Nephron (organoid): ENCODE results near the gene LGR4.

Source experiments
- H3K27ac Mint-ChIP-seq, 3 experiments: 2 replicates each; pipeline ENCODE4 v1.8.0; 2020; ENCODE audit warnings: mixed read lengths in 3 of 3, mild to moderate bottlenecking in 2 of 3, moderate library complexity in 1 of 3
- H3K27me3 Mint-ChIP-seq: 2 replicates; pipeline ENCODE4 v1.8.0; 2021; ENCODE audit warnings: low read depth, mild to moderate bottlenecking, moderate library complexity, mixed read lengths
- H3K36me3 Mint-ChIP-seq: 2 replicates; pipeline ENCODE4 v1.8.0; 2020; ENCODE audit warnings: low read depth, mixed read lengths
- H3K4me1 Mint-ChIP-seq: 2 replicates; pipeline ENCODE4 v1.8.0; 2020; ENCODE audit warnings: mixed read lengths
- H3K4me3 Mint-ChIP-seq, 3 experiments: 2 replicates each; pipeline ENCODE4 v1.8.0; 2020; ENCODE audit warnings: mild to moderate bottlenecking in 3 of 3, mixed read lengths in 3 of 3, moderate library complexity in 2 of 3
- H3K9me3 Mint-ChIP-seq: 2 replicates; pipeline ENCODE4 v1.8.0; 2020; ENCODE audit warnings: mixed read lengths
- TF ChIP-seq, protein P1 (sequence below), 3 experiments: fragments of 200-600 bp; sonication (generic); IDR thresholded peaks; one replicate each; pipeline ENCODE4 v1.5.0; 2021; ENCODE audit warnings: antibody characterized with exemption in 3 of 3; ENCODE audit not compliant: unreplicated experiment in 3 of 3

Gene LGR4

DNA sequence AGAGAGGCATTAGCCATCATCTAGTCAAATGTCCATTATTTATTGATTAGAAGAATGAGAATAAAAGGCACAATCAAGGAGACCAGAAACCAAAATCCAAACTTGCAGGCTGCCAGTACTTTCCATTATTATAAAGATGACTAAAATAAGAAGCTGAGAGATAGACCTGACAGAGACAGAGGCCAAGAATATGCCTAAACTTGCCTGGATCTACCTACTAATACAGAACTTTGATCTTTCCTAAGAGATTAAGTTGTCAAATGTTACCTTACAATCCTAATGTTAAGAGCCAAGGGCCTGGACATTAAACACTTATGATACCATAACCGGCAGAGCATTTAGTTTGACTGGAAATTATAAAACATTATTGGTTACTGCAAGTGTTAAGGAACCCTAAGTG lies 6.2 kb downstream of the LGR4 start:
- Mint-ChIP-seq H3K27ac (peak overlapping the region; percentile 78 to 90 (median 80)), H3K27me3 (no peaks in the 10 kb centered on the region), H3K36me3 (peaks cover 3% of the 10 kb centered on the region), H3K9me3 (no peaks in the 10 kb centered on the region), H3K4me1 (peaks cover 73% of the 10 kb centered on the region), H3K4me3 (peak overlapping the region in 1 of 3 experiments; percentile 18)
- TF ChIP-seq, protein P1, sequence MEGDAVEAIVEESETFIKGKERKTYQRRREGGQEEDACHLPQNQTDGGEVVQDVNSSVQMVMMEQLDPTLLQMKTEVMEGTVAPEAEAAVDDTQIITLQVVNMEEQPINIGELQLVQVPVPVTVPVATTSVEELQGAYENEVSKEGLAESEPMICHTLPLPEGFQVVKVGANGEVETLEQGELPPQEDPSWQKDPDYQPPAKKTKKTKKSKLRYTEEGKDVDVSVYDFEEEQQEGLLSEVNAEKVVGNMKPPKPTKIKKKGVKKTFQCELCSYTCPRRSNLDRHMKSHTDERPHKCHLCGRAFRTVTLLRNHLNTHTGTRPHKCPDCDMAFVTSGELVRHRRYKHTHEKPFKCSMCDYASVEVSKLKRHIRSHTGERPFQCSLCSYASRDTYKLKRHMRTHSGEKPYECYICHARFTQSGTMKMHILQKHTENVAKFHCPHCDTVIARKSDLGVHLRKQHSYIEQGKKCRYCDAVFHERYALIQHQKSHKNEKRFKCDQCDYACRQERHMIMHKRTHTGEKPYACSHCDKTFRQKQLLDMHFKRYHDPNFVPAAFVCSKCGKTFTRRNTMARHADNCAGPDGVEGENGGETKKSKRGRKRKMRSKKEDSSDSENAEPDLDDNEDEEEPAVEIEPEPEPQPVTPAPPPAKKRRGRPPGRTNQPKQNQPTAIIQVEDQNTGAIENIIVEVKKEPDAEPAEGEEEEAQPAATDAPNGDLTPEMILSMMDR (IDR thresholded peaks at IDR 0.05; ENCODE audit: unreplicated experiment in 3 of 3) = no peak

DNA sequence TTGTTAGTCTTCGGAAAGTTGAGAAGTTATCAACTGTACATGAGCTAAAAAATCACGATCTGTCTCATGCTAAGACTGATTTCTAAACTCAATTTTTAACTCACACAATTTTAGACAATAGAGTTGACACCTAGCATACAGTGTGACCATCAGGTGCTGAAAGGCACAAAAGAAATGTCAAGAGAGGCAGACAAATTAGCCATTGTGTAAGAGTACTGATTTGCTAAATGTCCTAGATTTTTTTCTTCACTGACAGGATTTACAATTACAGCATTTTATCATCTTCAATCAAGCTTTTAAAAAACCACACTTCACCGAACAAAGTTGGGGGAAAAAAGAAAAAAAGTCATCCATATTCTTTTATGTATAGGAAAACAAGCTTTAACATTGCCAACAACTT lies 7.0 kb downstream of the LGR4 start:
- Mint-ChIP-seq H3K4me1 (peaks cover 68% of the 10 kb centered on the region), H3K9me3 (no peaks in the 10 kb centered on the region), H3K36me3 (peaks cover 3% of the 10 kb centered on the region), H3K27ac (peak overlapping the region; percentile 78 to 90 (median 80)), H3K4me3 (peak overlapping the region; percentile 24 to 26 (median 25)), H3K27me3 (no peaks in the 10 kb centered on the region)
- TF ChIP-seq, protein P1 (IDR thresholded peaks at IDR 0.05; ENCODE audit: unreplicated experiment in 3 of 3) = no peak

DNA sequence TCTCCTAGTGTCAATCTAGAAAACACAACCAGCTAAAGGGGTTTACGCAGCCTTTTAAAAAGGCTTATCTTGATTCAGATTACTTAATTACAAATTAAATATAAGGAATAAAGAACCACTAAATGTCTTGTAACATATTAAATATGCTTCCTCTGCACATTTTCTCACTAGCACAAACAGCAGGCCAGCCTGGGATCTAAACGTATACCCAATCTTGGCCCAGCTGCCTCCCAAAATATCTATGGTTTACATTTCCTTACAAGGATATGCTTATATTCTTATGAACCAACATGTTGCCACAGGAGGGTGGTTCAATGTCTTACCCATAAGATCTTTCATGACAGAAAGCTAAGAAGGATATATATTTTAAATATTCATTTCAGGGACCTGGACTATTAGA lies 7.7 kb downstream of the LGR4 start:
- Mint-ChIP-seq H3K27me3 (no peaks in the 10 kb centered on the region), H3K4me1 (peaks cover 68% of the 10 kb centered on the region), H3K9me3 (no peaks in the 10 kb centered on the region), H3K36me3 (peaks cover 3% of the 10 kb centered on the region), H3K4me3 (peak overlapping the region in 1 of 3 experiments; percentile 25), H3K27ac (peak overlapping the region; percentile 78 to 90 (median 80))
- TF ChIP-seq, protein P1 (IDR thresholded peaks at IDR 0.05; ENCODE audit: unreplicated experiment in 3 of 3) = no peak

DNA sequence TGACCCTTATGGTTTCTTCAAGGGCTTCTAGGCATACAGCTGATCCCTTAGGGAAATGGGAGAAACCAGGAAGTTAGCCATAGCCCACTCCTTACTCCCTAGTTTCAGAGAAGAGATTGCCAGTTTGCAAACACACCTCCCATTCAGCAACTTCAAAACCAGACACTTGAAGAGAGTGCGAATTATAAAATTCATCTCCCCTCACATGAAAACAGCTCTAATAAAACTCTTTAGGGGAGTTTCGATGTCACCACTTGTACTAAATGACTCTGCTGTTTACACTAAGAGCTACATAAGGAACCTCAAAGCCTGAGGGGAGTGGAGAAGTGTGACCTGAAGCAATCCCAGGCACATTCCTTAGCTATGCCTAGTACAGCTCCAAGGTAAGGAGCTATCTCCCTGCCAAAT lies 8.3 kb downstream of the LGR4 start:
- Mint-ChIP-seq H3K27me3 (no peaks in the 10 kb centered on the region), H3K36me3 (peaks cover 3% of the 10 kb centered on the region), H3K4me3 (peak overlapping the region in 1 of 3 experiments; percentile 13), H3K9me3 (no peaks in the 10 kb centered on the region), H3K27ac (peak overlapping the region; percentile 78 to 90 (median 80)), H3K4me1 (peaks cover 63% of the 10 kb centered on the region)
- TF ChIP-seq, protein P1 (IDR thresholded peaks at IDR 0.05; ENCODE audit: unreplicated experiment in 3 of 3) = no peak

DNA sequence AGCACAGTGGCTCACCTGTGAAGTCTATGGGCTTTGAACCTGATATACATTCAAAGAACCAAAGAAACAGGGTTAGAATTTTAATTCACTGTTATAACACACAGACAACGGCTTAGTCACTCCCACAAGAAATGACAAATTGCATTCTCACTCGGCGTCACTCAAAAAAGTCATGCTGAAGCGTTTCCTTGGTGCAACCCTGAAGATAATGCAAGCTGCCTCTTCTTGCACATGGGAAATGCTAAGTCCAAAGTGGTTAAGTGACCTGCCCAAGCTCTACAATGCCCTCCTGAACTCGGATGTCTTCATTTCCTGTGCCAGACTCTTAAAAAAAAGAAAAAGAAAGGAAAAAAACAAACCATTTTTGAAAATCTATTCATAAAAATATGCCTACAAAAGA lies 10.0 kb downstream of the LGR4 start:
- Mint-ChIP-seq H3K4me3 (no peak overlapping the region), H3K9me3 (no peaks in the 10 kb centered on the region), H3K27ac (peak overlapping the region; percentile 48 to 81 (median 73)), H3K4me1 (peaks cover 51% of the 10 kb centered on the region), H3K27me3 (no peaks in the 10 kb centered on the region), H3K36me3 (peaks cover 3% of the 10 kb centered on the region)
- TF ChIP-seq, protein P1 (IDR thresholded peaks at IDR 0.05; ENCODE audit: unreplicated experiment in 3 of 3) = no peak
